Hepatocyte (in vitro differentiated cells): Measurements from ENCODE around the gene GFRAL.

Experiments
- CTCF ChIP-seq: fragments of 200-600 bp; sonication (generic); IDR thresholded peaks from 2 replicates; pipeline ENCODE4 v1.5.1; 2016; ENCODE audit warnings: antibody characterized with exemption, mild to moderate bottlenecking; ENCODE audit not compliant: poor library complexity
- EZH2 ChIP-seq: fragments of 200-600 bp; sonication (generic); IDR thresholded peaks from 2 replicates; pipeline ENCODE4 v1.6.1; 2016; ENCODE audit warnings: antibody characterized with exemption, mild to moderate bottlenecking, borderline replicate concordance
- EZH2phosphoT487 ChIP-seq: fragments of 200-600 bp; sonication (generic); IDR thresholded peaks from one replicate; pipeline ENCODE4 v1.6.1; 2018; ENCODE audit warnings: antibody characterized with exemption, mild to moderate bottlenecking, low read depth, moderate library complexity; ENCODE audit not compliant: unreplicated experiment, severe bottlenecking

DNA sequence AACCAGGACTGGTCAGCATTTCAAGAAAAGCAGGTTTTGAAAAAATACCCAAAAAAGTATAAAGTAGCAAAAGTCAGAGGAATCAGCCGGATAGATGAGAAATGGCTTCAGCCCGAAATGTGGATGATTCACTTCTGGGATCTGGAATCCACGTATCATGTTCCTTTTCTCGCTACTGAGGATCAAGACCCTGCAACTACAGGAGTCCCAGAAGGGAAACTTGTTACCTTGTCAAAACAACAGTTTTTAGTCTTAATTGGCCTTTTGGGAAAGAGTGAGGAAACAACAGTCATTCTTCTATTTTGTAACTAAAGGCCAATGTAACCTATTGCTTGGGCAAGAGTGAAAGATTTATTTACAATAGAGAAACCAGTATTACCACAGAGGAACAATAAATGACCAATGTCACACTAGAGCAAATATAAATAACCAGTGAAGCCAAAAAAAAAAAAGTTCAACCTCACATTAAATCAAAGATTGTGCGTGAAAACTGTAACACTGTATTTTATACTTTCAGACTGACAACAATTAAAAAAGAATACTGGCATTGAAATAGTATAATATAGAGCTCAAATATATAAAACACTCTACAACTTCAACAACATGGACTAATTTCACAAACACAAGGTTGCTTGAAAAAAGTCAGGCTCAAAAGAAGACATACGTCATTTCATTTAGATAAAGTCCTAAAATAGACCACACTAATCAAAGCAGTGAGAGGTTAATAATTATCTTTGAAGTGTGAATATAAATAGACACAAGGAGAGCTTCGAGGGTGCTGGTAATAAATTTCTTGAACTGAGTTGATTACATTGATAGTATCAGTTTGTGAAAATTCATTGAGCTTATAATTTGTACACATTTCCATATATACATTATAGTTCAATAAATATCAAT is 116.2 kb downstream of the GFRAL start:
- no peak for TF ChIP-seq CTCF
- TF ChIP-seq EZH2, result no peak
- TF ChIP-seq EZH2phosphoT487, result no peak
